ENCODE data around the gene TTN. TPM values are rescaled to one million over a fixed set of nuclear protein-coding genes. Genes with fewer than 3 reads are reported as not detected.

The TTN gene
- total and polyA plus RNA-seq, 2 experiments from 2014 or later = 12.5 to 15.7 TPM

DNA sequence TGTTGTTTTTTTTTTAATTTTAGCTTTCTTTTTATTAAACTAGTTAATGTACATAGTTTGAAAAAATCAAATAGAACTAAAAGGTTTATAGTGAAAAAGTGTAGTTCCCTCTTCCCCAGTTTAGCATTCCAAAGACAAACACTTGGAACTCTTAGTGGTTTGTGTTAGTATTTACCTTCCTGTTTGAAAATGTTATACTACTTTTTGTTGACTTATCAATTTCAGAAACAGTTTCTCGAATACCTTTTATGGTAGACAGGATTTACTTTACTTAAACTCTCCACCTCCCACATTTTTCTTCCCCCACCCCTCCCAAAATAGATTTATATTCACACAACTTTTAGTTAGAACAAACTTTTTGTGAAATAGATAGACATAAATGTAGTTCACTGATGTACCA is 300.3 kb downstream of the TTN start:
- Histone ChIP-seq H4K20me1 (replicated peaks; ENCODE audit: insufficient read depth) (no peaks in the 10 kb centered on the region; the same call in 1 of the 2 replicates), H3K79me2 (replicated peaks; ENCODE audit: insufficient read depth) (no peaks in the 10 kb centered on the region), H3F3A (replicated peaks; ENCODE audit: low read depth) (no peaks in the 10 kb centered on the region), H3K4me3 (no peak overlapping the region), H3K4me2 (no peak overlapping the region), H3K9me2 (ENCODE audit: insufficient read depth) (no peaks in the 10 kb centered on the region), H3K27me3 (ENCODE audit: insufficient read depth) (peaks cover 3% of the 10 kb centered on the region; the same call in 1 of the 2 replicates), H3K27ac (ENCODE audit: low read depth) (no peak overlapping the region), H2AFZ (no peak overlapping the region), H3K4me1 (ENCODE audit: insufficient read depth) (peaks cover 20% of the 10 kb centered on the region), H3K36me3 (ENCODE audit: insufficient read depth) (no peaks in the 10 kb centered on the region)
- TF ChIP-seq CREB1 (CRISPR knock-in tag; IDR thresholded peaks at IDR 0.05; ENCODE audit: low read depth) = no peak
- TF ChIP-seq EZH2 (IDR thresholded peaks at IDR 0.05; ENCODE audit: low read depth, unreplicated experiment) = no peak
- TF ChIP-seq, protein P1, sequence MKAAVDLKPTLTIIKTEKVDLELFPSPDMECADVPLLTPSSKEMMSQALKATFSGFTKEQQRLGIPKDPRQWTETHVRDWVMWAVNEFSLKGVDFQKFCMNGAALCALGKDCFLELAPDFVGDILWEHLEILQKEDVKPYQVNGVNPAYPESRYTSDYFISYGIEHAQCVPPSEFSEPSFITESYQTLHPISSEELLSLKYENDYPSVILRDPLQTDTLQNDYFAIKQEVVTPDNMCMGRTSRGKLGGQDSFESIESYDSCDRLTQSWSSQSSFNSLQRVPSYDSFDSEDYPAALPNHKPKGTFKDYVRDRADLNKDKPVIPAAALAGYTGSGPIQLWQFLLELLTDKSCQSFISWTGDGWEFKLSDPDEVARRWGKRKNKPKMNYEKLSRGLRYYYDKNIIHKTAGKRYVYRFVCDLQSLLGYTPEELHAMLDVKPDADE (IDR thresholded peaks at IDR 0.05) = no peak
- no peak for TF ChIP-seq ZNF114 (CRISPR knock-in tag; IDR thresholded peaks at IDR 0.05)
- TF ChIP-seq, protein P2, sequence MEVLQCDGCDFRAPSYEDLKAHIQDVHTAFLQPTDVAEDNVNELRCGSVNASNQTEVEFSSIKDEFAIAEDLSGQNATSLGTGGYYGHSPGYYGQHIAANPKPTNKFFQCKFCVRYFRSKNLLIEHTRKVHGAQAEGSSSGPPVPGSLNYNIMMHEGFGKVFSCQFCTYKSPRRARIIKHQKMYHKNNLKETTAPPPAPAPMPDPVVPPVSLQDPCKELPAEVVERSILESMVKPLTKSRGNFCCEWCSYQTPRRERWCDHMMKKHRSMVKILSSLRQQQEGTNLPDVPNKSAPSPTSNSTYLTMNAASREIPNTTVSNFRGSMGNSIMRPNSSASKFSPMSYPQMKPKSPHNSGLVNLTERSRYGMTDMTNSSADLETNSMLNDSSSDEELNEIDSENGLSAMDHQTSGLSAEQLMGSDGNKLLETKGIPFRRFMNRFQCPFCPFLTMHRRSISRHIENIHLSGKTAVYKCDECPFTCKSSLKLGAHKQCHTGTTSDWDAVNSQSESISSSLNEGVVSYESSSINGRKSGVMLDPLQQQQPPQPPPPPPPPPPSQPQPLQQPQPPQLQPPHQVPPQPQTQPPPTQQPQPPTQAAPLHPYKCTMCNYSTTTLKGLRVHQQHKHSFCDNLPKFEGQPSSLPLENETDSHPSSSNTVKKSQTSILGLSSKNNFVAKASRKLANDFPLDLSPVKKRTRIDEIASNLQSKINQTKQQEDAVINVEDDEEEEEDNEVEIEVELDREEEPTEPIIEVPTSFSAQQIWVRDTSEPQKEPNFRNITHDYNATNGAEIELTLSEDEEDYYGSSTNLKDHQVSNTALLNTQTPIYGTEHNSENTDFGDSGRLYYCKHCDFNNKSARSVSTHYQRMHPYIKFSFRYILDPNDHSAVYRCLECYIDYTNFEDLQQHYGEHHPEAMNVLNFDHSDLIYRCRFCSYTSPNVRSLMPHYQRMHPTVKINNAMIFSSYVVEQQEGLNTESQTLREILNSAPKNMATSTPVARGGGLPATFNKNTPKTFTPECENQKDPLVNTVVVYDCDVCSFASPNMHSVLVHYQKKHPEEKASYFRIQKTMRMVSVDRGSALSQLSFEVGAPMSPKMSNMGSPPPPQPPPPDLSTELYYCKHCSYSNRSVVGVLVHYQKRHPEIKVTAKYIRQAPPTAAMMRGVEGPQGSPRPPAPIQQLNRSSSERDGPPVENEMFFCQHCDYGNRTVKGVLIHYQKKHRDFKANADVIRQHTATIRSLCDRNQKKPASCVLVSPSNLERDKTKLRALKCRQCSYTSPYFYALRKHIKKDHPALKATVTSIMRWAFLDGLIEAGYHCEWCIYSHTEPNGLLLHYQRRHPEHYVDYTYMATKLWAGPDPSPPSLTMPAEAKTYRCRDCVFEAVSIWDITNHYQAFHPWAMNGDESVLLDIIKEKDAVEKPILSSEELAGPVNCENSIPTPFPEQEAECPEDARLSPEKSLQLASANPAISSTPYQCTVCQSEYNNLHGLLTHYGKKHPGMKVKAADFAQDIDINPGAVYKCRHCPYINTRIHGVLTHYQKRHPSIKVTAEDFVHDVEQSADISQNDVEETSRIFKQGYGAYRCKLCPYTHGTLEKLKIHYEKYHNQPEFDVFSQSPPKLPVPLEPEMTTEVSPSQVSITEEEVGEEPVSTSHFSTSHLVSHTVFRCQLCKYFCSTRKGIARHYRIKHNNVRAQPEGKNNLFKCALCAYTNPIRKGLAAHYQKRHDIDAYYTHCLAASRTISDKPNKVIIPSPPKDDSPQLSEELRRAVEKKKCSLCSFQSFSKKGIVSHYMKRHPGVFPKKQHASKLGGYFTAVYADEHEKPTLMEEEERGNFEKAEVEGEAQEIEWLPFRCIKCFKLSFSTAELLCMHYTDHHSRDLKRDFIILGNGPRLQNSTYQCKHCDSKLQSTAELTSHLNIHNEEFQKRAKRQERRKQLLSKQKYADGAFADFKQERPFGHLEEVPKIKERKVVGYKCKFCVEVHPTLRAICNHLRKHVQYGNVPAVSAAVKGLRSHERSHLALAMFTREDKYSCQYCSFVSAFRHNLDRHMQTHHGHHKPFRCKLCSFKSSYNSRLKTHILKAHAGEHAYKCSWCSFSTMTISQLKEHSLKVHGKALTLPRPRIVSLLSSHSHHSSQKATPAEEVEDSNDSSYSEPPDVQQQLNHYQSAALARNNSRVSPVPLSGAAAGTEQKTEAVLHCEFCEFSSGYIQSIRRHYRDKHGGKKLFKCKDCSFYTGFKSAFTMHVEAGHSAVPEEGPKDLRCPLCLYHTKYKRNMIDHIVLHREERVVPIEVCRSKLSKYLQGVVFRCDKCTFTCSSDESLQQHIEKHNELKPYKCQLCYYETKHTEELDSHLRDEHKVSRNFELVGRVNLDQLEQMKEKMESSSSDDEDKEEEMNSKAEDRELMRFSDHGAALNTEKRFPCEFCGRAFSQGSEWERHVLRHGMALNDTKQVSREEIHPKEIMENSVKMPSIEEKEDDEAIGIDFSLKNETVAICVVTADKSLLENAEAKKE (CRISPR knock-in tag; IDR thresholded peaks at IDR 0.05) = no peak
- TF ChIP-seq, protein P3, sequence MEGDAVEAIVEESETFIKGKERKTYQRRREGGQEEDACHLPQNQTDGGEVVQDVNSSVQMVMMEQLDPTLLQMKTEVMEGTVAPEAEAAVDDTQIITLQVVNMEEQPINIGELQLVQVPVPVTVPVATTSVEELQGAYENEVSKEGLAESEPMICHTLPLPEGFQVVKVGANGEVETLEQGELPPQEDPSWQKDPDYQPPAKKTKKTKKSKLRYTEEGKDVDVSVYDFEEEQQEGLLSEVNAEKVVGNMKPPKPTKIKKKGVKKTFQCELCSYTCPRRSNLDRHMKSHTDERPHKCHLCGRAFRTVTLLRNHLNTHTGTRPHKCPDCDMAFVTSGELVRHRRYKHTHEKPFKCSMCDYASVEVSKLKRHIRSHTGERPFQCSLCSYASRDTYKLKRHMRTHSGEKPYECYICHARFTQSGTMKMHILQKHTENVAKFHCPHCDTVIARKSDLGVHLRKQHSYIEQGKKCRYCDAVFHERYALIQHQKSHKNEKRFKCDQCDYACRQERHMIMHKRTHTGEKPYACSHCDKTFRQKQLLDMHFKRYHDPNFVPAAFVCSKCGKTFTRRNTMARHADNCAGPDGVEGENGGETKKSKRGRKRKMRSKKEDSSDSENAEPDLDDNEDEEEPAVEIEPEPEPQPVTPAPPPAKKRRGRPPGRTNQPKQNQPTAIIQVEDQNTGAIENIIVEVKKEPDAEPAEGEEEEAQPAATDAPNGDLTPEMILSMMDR (conservative IDR thresholded peaks at IDR 0.05; ENCODE audit: low read depth in 2 of 2) = no peak
- no peak for TF ChIP-seq JUNB (IDR thresholded peaks at IDR 0.05; ENCODE audit: unreplicated experiment)
- no peak for TF ChIP-seq EZH2phosphoT487 (IDR thresholded peaks at IDR 0.05; ENCODE audit: unreplicated experiment)
- TF ChIP-seq ZNF331 (CRISPR knock-in tag; IDR thresholded peaks at IDR 0.05; ENCODE audit: low read depth) = no peak
- TF ChIP-seq, protein P4, sequence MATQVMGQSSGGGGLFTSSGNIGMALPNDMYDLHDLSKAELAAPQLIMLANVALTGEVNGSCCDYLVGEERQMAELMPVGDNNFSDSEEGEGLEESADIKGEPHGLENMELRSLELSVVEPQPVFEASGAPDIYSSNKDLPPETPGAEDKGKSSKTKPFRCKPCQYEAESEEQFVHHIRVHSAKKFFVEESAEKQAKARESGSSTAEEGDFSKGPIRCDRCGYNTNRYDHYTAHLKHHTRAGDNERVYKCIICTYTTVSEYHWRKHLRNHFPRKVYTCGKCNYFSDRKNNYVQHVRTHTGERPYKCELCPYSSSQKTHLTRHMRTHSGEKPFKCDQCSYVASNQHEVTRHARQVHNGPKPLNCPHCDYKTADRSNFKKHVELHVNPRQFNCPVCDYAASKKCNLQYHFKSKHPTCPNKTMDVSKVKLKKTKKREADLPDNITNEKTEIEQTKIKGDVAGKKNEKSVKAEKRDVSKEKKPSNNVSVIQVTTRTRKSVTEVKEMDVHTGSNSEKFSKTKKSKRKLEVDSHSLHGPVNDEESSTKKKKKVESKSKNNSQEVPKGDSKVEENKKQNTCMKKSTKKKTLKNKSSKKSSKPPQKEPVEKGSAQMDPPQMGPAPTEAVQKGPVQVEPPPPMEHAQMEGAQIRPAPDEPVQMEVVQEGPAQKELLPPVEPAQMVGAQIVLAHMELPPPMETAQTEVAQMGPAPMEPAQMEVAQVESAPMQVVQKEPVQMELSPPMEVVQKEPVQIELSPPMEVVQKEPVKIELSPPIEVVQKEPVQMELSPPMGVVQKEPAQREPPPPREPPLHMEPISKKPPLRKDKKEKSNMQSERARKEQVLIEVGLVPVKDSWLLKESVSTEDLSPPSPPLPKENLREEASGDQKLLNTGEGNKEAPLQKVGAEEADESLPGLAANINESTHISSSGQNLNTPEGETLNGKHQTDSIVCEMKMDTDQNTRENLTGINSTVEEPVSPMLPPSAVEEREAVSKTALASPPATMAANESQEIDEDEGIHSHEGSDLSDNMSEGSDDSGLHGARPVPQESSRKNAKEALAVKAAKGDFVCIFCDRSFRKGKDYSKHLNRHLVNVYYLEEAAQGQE (IDR thresholded peaks at IDR 0.05; ENCODE audit: unreplicated experiment) = no peak
- no peak for TF ChIP-seq POLR2AphosphoS5 (IDR thresholded peaks at IDR 0.05; ENCODE audit: low read depth)
- TF ChIP-seq STAT1 (IDR thresholded peaks at IDR 0.05; ENCODE audit: unreplicated experiment) = no peak
- TF ChIP-seq NANOG (IDR thresholded peaks at IDR 0.05; ENCODE audit: borderline replicate concordance) = no peak
- H3K4me1 Mint-ChIP-seq = peaks cover 26% of the 10 kb centered on the region
- ATAC-seq (no peak), DNase-seq (ENCODE audit: low spot score) (no peak)
- H3K9me3 Mint-ChIP-seq = no peaks in the 10 kb centered on the region
- peaks cover 3% of the 10 kb centered on the region for H3K27me3 Mint-ChIP-seq (ENCODE audit: insufficient read depth, low read depth, poor library complexity)
- 0 out of 3 replicates have a peak, but pooled peaks cover 5% of the 10 kb centered on the region for H3K36me3 Mint-ChIP-seq (ENCODE audit: low read depth)
- no peak overlapping the region for H3K4me3 Mint-ChIP-seq
- H3K27ac Mint-ChIP-seq = no peak overlapping the region
